ENCODE measurements around the gene CEP120.
"Not testable (repeated sequence)": the region's sequence is repeated elsewhere in the genome, so short reads cannot be mapped to it uniquely, and the experiment has no call there.

CEP120 gene

GRCh38 chr5:123414974-123415373 lies 8.2 kb downstream of the CEP120 start:
- Histone ChIP-seq H3K9me3 (ENCODE audit: control insufficient read depth, insufficient read depth, low read length) (no peaks in the 10 kb centered on the region), H3K79me2 (ENCODE audit: control insufficient read depth, low read length) (peaks cover 17% of the 10 kb centered on the region), H3K27ac (ENCODE audit: low read depth, low read length) (no peak overlapping the region), H3K4me3 (ENCODE audit: low read length) (no peak overlapping the region), H3K4me1 (ENCODE audit: control insufficient read depth, low read length) (no peaks in the 10 kb centered on the region), H3K9me2 (replicated peaks; ENCODE audit: control insufficient read depth, low read length) (no peaks in the 10 kb centered on the region), H3F3A (ENCODE audit: control insufficient read depth, insufficient read depth) (no peaks in the 10 kb centered on the region), H4K20me1 (ENCODE audit: control insufficient read depth, insufficient read depth, low read depth, low read length) (no peaks in the 10 kb centered on the region), H3K4me2 (ENCODE audit: low read length) (no peak overlapping the region), H3K36me3 (ENCODE audit: control insufficient read depth, low read length) (peaks cover 69% of the 10 kb centered on the region), H3K27me3 (ENCODE audit: control insufficient read depth, low read length) (no peaks in the 10 kb centered on the region)
- TF ChIP-seq EZH2phosphoT487 (IDR thresholded peaks at IDR 0.05; ENCODE audit: borderline replicate concordance, low read length) (no peak), CTCF (IDR thresholded peaks at IDR 0.05; ENCODE audit: low read depth, low read length, poor library complexity, severe bottlenecking) (no peak)

- Histone ChIP-seq H3K27ac (ENCODE audit: low read depth, low read length) (no peak overlapping the region), H3K79me2 (ENCODE audit: control insufficient read depth, low read length) (peaks cover 2% of the 10 kb centered on the region; the same call in 1 of the 2 replicates), H3K27me3 (ENCODE audit: control insufficient read depth, low read length) (no peaks in the 10 kb centered on the region), H3K9me3 (ENCODE audit: control insufficient read depth, insufficient read depth, low read length) (no peaks in the 10 kb centered on the region), H3K4me1 (ENCODE audit: control insufficient read depth, low read length) (no peaks in the 10 kb centered on the region), H3K4me2 (ENCODE audit: low read length) (no peak overlapping the region), H4K20me1 (ENCODE audit: control insufficient read depth, insufficient read depth, low read depth, low read length) (no peaks in the 10 kb centered on the region), H3K36me3 (ENCODE audit: control insufficient read depth, low read length) (peaks cover 66% of the 10 kb centered on the region), H3K9me2 (replicated peaks; ENCODE audit: control insufficient read depth, low read length) (no peaks in the 10 kb centered on the region), H3K4me3 (ENCODE audit: low read length) (no peak overlapping the region), H3F3A (ENCODE audit: control insufficient read depth, insufficient read depth) (no peaks in the 10 kb centered on the region)
- TF ChIP-seq EZH2phosphoT487 (IDR thresholded peaks at IDR 0.05; ENCODE audit: borderline replicate concordance, low read length) (no peak), CTCF (IDR thresholded peaks at IDR 0.05; ENCODE audit: low read depth, low read length, poor library complexity, severe bottlenecking) (no peak)
Observed at GRCh38 chr5:123412206-123412605, 11.0 kb downstream of the CEP120 start.

- H3K9me3 ChIP-seq (ENCODE audit: control insufficient read depth, insufficient read depth, low read length); H4K20me1 ChIP-seq (ENCODE audit: control insufficient read depth, insufficient read depth, low read depth, low read length); H3K4me2 ChIP-seq (ENCODE audit: low read length); H3K79me2 ChIP-seq (ENCODE audit: control insufficient read depth, low read length); H3F3A ChIP-seq (ENCODE audit: control insufficient read depth, insufficient read depth); H3K27me3 ChIP-seq (ENCODE audit: control insufficient read depth, low read length); H3K9me2 ChIP-seq (replicated peaks; ENCODE audit: control insufficient read depth, low read length); H3K4me3 ChIP-seq (ENCODE audit: low read length); H3K27ac ChIP-seq (ENCODE audit: low read depth, low read length): not testable (repeated sequence)
- H3K36me3 ChIP-seq (ENCODE audit: control insufficient read depth, low read length), result peaks cover 49% of the 10 kb centered on the region
- peaks cover 26% of the 10 kb centered on the region for H3K4me1 ChIP-seq (ENCODE audit: control insufficient read depth, low read length)
Observed at GRCh38 chr5:123401999-123402398, 21.2 kb downstream of the CEP120 start.

- Histone ChIP-seq H3F3A (ENCODE audit: control insufficient read depth, insufficient read depth) (0 out of 2 replicates have a peak, but pooled peaks cover 4% of the 10 kb centered on the region), H3K36me3 (ENCODE audit: control insufficient read depth, low read length) (peaks cover 55% of the 10 kb centered on the region), H4K20me1 (ENCODE audit: control insufficient read depth, insufficient read depth, low read depth, low read length) (no peaks in the 10 kb centered on the region), H3K9me2 (replicated peaks; ENCODE audit: control insufficient read depth, low read length) (no peaks in the 10 kb centered on the region), H3K79me2 (ENCODE audit: control insufficient read depth, low read length) (no peaks in the 10 kb centered on the region), H3K4me1 (ENCODE audit: control insufficient read depth, low read length) (peaks cover 26% of the 10 kb centered on the region), H3K4me2 (ENCODE audit: low read length) (no peak overlapping the region), H3K27me3 (ENCODE audit: control insufficient read depth, low read length) (no peaks in the 10 kb centered on the region), H3K27ac (ENCODE audit: low read depth, low read length) (no peak overlapping the region), H3K4me3 (ENCODE audit: low read length) (no peak overlapping the region), H3K9me3 (ENCODE audit: control insufficient read depth, insufficient read depth, low read length) (no peaks in the 10 kb centered on the region)
- TF ChIP-seq CTCF (IDR thresholded peaks at IDR 0.05; ENCODE audit: low read depth, low read length, poor library complexity, severe bottlenecking) (no peak), EZH2phosphoT487 (IDR thresholded peaks at IDR 0.05; ENCODE audit: borderline replicate concordance, low read length) (no peak)
Observed at GRCh38 chr5:123401320-123401719, 21.9 kb downstream of the CEP120 start.

GRCh38 chr5:123400870-123401291 lies 22.3 kb downstream of the CEP120 start:
- not testable (repeated sequence) for H3K27ac ChIP-seq (ENCODE audit: low read depth, low read length); H3K79me2 ChIP-seq (ENCODE audit: control insufficient read depth, low read length); H3K9me2 ChIP-seq (replicated peaks; ENCODE audit: control insufficient read depth, low read length); H3K27me3 ChIP-seq (ENCODE audit: control insufficient read depth, low read length); H3F3A ChIP-seq (ENCODE audit: control insufficient read depth, insufficient read depth); H3K4me3 ChIP-seq (ENCODE audit: low read length); H3K4me2 ChIP-seq (ENCODE audit: low read length); H4K20me1 ChIP-seq (ENCODE audit: control insufficient read depth, insufficient read depth, low read depth, low read length); H3K9me3 ChIP-seq (ENCODE audit: control insufficient read depth, insufficient read depth, low read length)
- Histone ChIP-seq H3K4me1 (ENCODE audit: control insufficient read depth, low read length) (peaks cover 26% of the 10 kb centered on the region), H3K36me3 (ENCODE audit: control insufficient read depth, low read length) (peaks cover 56% of the 10 kb centered on the region)

Data from DOHH2 (cell line).